Panc1 (cell line): ENCODE data around the gene CD9.

Experiments used
- CTCF ChIP-seq: fragments of 450-650 bp; IDR thresholded peaks from 2 replicates; pipeline ENCODE4 v1.5.1; 2017; ENCODE audit warnings: mild to moderate bottlenecking
- POLR2AphosphoS5 ChIP-seq: IDR thresholded peaks from 2 replicates; pipeline ENCODE4 v1.6.1; 2012; ENCODE audit warnings: mild to moderate bottlenecking, low read depth, low read length, moderate library complexity

- TF ChIP-seq CTCF, result no peak
- TF ChIP-seq POLR2AphosphoS5, result no peak
These were observed 28.7 kb upstream of the CD9 start for GRCh38 chr12:6171409-6172015.
